Neutrophil (primary cell): ENCODE results near the gene SERPINA9.

Experiments used
- H3K27ac ChIP-seq: fragments of 200-600 bp; sonication (generic); 2 replicates; pipeline ENCODE4 v1.5.1; 2016; ENCODE audit warnings: mild to moderate bottlenecking, moderate library complexity
- H3K27me3 ChIP-seq: fragments of 200-600 bp; sonication (generic); 2 replicates; pipeline ENCODE4 v1.6.0; 2016; ENCODE audit warnings: mild to moderate bottlenecking
- H3K36me3 ChIP-seq: fragments of 200-600 bp; sonication (generic); 2 replicates; pipeline ENCODE4 v1.5.1; 2017
- H3K4me1 ChIP-seq, 2 experiments: fragments of 200-600 bp in 1 of 2; sonication (generic) in 1 of 2; 1 replicate in 1 of 2; 2 replicates in 1 of 2; pipeline versions ENCODE4 v1.5.1 to v1.6.1; 2013 to 2016; ENCODE audit warnings: low read depth in 1 of 2, low read length in 1 of 2, mild to moderate bottlenecking in 1 of 2, moderate library complexity in 1 of 2; ENCODE audit not compliant: control insufficient read depth in 1 of 2, insufficient read depth in 1 of 2
- H3K4me3 ChIP-seq, 2 experiments: fragments of 200-600 bp in 1 of 2; sonication (generic) in 1 of 2; 1 replicate in 1 of 2; 2 replicates in 1 of 2; pipeline ENCODE4 v1.5.1; 2013 to 2016; ENCODE audit warnings: low read depth in 1 of 2, low read length in 1 of 2, mild to moderate bottlenecking in 1 of 2, moderate library complexity in 1 of 2
- H3K9me3 ChIP-seq: fragments of 200-600 bp; sonication (generic); 2 replicates; pipeline ENCODE4 v1.5.1; 2016
- CTCF ChIP-seq: fragments of 200-600 bp; sonication (generic); IDR thresholded peaks from 2 replicates; pipeline ENCODE4 v1.5.1; 2016; ENCODE audit warnings: antibody characterized with exemption

SERPINA9 gene

GRCh38 chr14:94451826-94452225 is 24.2 kb downstream of the SERPINA9 start:
- H3K4me1 ChIP-seq, result no peaks in the 10 kb centered on the region
- no peaks in the 10 kb centered on the region for H3K9me3 ChIP-seq
- no peak for TF ChIP-seq CTCF
- peaks cover 56% of the 10 kb centered on the region for H3K27me3 ChIP-seq
- H3K36me3 ChIP-seq, result no peaks in the 10 kb centered on the region
- H3K4me3 ChIP-seq, result no peak overlapping the region
- no peak overlapping the region for H3K27ac ChIP-seq

GRCh38 chr14:94451091-94451771 is 24.8 kb downstream of the SERPINA9 start:
- Histone ChIP-seq H3K4me1 (no peaks in the 10 kb centered on the region), H3K9me3 (no peaks in the 10 kb centered on the region), H3K27me3 (peaks cover 61% of the 10 kb centered on the region), H3K4me3 (no peak overlapping the region), H3K27ac (no peak overlapping the region), H3K36me3 (no peaks in the 10 kb centered on the region)
- no peak for TF ChIP-seq CTCF

- Histone ChIP-seq H3K4me1 (no peaks in the 10 kb centered on the region), H3K9me3 (no peaks in the 10 kb centered on the region), H3K36me3 (no peaks in the 10 kb centered on the region), H3K27ac (no peak overlapping the region), H3K27me3 (peaks cover 62% of the 10 kb centered on the region), H3K4me3 (no peak overlapping the region)
- TF ChIP-seq CTCF, result no peak
Observed at GRCh38 chr14:94450722-94451090, 25.3 kb downstream of the SERPINA9 start.

- H3K27me3 ChIP-seq, result peaks cover 56% of the 10 kb centered on the region
- H3K27ac ChIP-seq, result no peak overlapping the region
- no peak for TF ChIP-seq CTCF
- H3K4me1 ChIP-seq, result no peaks in the 10 kb centered on the region
- no peaks in the 10 kb centered on the region for H3K36me3 ChIP-seq
- no peaks in the 10 kb centered on the region for H3K9me3 ChIP-seq
- no peak overlapping the region for H3K4me3 ChIP-seq
Observed at GRCh38 chr14:94449930-94450329, 26.1 kb downstream of the SERPINA9 start.

GRCh38 chr14:94448071-94448808 is 27.8 kb downstream of the SERPINA9 start:
- Histone ChIP-seq H3K27me3 (peaks cover 56% of the 10 kb centered on the region), H3K36me3 (no peaks in the 10 kb centered on the region), H3K27ac (no peak overlapping the region), H3K4me1 (no peaks in the 10 kb centered on the region), H3K9me3 (no peaks in the 10 kb centered on the region), H3K4me3 (no peak overlapping the region)
- TF ChIP-seq CTCF, result no peak
